Activated CD4-positive, alpha-beta memory T cell treated with anti-CD3 and anti-CD28 coated beads, Interleukin-2, amount 10 ng/mL, durations not matched to agents 7 days and 5 days (primary cell): ENCODE results near the gene MYO19. TPM values are rescaled to one million over a fixed set of nuclear protein-coding genes. Genes with fewer than 3 reads are reported as not detected.

Source experiments
- CTCF ChIA-PET: fragments of 350-600 bp; sonication (Branson Sonifier 250); formaldehyde crosslinking; loops from one replicate; lab custom pipeline; 2021; ENCODE audit warnings: antibody characterized with exemption, inconsistent platforms; lab: Charles Lee
- POLR2A ChIA-PET: fragments of 350-600 bp; sonication (Branson Sonifier 250); formaldehyde crosslinking; loops from one replicate; lab custom pipeline; 2021; ENCODE audit warnings: antibody characterized with exemption; lab: Charles Lee
- DNase-seq: peaks from one replicate; pipeline ENCODE4 v3.0.0-alpha.2; 2020
- H3K27ac Mint-ChIP-seq: one replicate; pipeline ENCODE4 v1.8.0; 2021; ENCODE audit warnings: mild to moderate bottlenecking, mixed read lengths
- H3K27me3 Mint-ChIP-seq: one replicate; pipeline ENCODE4 v1.8.0; 2021; ENCODE audit warnings: mixed read lengths
- H3K36me3 Mint-ChIP-seq: one replicate; pipeline ENCODE4 v1.8.0; 2021; ENCODE audit warnings: low read depth, mixed read lengths
- H3K4me1 Mint-ChIP-seq: one replicate; pipeline ENCODE4 v1.8.0; 2021; ENCODE audit warnings: mixed read lengths
- H3K4me3 Mint-ChIP-seq: one replicate; pipeline ENCODE4 v1.8.0; 2021; ENCODE audit warnings: mild to moderate bottlenecking, mixed read lengths
- H3K9me3 Mint-ChIP-seq: one replicate; pipeline ENCODE4 v1.8.0; 2021; ENCODE audit warnings: mixed read lengths
- total RNA-seq, 2 experiments: library from RNA; stranded (reverse); gene quantifications; one replicate each; pipeline ENCODE4 v1.2.3, GENCODE V29; 2021

The MYO19 gene
- total RNA-seq, 2 experiments from 2014 or later, result 87.2 to 92.2 TPM

DNA sequence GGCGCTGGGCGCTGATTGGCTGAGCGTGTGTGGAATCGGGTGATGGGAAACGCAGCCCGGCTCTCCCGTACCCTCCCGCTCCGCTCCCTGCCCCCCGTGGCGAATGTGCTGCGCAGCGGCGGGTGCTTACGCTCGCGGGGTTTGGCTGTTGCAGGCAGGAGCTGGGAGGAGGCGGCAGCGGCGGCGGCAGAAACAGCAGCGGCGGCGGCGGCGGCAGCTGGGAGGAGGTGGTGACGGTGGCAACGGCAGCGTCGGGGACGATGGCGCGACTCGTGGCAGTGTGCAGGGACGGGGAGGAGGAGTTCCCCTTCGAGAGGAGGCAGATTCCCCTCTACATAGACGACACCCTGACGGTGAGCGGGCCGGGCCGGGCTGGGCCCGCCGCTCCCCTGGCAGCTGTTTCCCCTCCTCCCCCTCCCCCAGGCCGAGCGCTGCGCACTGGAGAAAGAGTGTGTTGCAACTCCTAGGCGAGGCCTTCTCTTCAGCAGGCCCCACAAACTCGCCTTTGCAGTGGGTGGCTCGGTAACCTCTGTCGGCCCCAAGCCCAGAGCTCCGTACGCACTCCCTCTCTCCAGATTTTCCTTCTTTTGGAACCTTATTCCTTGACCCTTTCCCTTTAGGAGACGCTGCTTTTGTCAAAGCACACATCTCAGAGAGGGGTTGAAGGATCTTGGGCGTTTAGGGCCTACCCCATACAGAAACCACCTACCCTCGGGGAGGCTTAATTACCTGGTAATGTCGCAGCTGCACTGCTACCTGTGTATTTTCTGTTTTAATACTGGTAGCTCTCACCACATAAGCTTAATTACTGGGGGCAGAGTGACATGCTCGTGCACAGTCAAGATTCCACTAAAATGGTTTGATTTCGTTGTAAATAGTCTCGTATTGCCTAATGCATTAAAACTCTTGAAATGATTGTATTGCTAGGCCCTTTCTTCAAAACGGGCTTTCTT, 11.1 kb upstream of the MYO19 start:
- peak overlapping the region; percentile 96 for H3K4me3 Mint-ChIP-seq
- H3K36me3 Mint-ChIP-seq, result peaks cover 43% of the 10 kb centered on the region
- no peaks in the 10 kb centered on the region for H3K9me3 Mint-ChIP-seq
- CTCF ChIA-PET, result interaction anchor here (1.4 to 2.2 kb wide), 4 partner anchors 11 to 58 kb away, joined by 5 to 20 read pairs (median 8); partner anchors contain the start of genes MYO19 and PIGW
- POLR2A ChIA-PET, result interaction anchor here (0.6 to 5.6 kb wide), 26 partner anchors 10 to 1172 kb away, joined by 3 to 160 read pairs (median 5); partner anchors contain the start of genes AATF, ACACA, MRM1 and MYO19
- peak; percentile 97 for DNase-seq
- H3K27me3 Mint-ChIP-seq, result no peaks in the 10 kb centered on the region
- H3K27ac Mint-ChIP-seq, result peak overlapping the region; percentile 96
- H3K4me1 Mint-ChIP-seq, result peaks cover 51% of the 10 kb centered on the region

DNA sequence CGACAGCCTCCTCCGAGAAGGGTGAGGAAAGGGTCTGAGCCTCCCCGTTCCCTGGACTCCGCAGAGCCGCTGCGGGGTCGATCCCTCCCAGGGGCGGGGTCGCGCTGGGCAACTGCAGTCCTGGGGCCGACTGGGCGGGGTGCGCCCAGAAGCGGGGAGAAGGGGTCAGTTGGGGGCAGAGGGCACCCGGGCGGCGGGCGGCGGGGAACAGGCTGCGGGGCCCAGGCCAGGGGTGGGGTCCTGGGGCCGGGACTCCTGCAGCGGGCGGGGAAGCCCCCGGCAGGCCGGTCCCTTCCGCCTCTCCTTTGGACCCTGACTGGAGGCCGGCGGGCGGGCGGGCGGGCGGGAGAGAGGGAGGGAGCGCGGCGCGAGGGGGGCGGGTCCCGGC, 10.4 kb upstream of the MYO19 start:
- CTCF ChIA-PET, result interaction anchor here (1.7 to 2.2 kb wide), 2 partner anchors 10 to 58 kb away, joined by 8 to 20 read pairs; partner anchors contain the start of genes MYO19 and PIGW
- H3K4me3 Mint-ChIP-seq, result peak overlapping the region; percentile 96
- no peaks in the 10 kb centered on the region for H3K27me3 Mint-ChIP-seq
- no peak for DNase-seq
- H3K36me3 Mint-ChIP-seq, result peaks cover 39% of the 10 kb centered on the region
- peaks cover 46% of the 10 kb centered on the region for H3K4me1 Mint-ChIP-seq
- POLR2A ChIA-PET, result interaction anchor here (0.7 to 5.6 kb wide), 13 partner anchors 9 to 862 kb away, joined by 3 to 160 read pairs (median 5); partner anchors contain the start of genes ACACA, MRM1, MYO19 and PIGW
- H3K9me3 Mint-ChIP-seq, result no peaks in the 10 kb centered on the region
- peak overlapping the region; percentile 96 for H3K27ac Mint-ChIP-seq

DNA sequence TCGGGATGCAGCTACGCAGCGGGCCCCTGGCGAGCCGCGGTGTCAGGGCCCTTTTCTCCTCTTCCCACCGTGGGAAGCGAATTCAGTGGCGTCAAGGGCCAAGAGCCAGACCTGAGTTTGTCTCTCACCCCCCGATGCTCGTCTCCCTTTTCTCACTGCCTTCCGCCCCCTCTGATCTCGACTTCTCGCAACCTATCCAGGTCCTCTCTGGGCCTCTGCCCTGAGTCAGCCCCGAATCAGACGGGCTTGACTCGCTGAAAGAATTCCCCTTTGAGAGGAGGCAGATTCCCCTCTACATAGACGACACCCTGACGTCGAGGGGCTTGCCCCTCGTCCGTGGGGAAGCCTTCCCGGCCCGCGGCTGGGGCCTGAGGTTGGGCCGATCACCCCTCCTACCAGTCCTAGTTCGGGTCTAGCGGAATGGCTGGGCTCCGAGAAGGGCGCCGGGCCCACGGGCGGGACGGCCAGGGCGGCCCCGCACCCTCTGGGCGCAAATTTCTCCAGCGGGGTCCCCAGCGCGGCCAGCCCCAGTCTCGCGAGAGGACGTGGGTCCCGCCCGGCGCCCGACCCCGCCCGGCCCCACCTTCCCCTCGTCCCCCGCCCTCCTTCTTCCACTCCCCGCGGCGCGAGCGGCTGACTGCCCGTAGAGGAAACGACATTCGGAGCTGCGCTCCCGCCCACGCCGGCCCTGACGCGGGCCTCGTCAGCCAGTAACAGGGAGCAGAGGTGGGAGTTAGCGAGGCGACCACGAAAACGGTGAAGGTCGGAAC, 9.8 kb upstream of the MYO19 start, which contains the start of gene GGNBP2:
GGNBP2 (plus strand) TSS at position 613 of the 770 bp plus-strand sequence. CDS start 806 bp downstream, outside the sequence.
- Mint-ChIP-seq H3K36me3 (peaks cover 40% of the 10 kb centered on the region), H3K27me3 (no peaks in the 10 kb centered on the region), H3K4me1 (peaks cover 42% of the 10 kb centered on the region), H3K4me3 (peak within 1 kb of the TSS; percentile 96), H3K9me3 (no peaks in the 10 kb centered on the region), H3K27ac (peak within 1 kb of the TSS; percentile 96)
- POLR2A ChIA-PET, result interaction anchor here (0.7 to 5.6 kb wide), 14 partner anchors 8 to 404 kb away, joined by 3 to 160 read pairs (median 5); partner anchors contain the start of genes AATF, MRM1, MYO19 and PIGW
- CTCF ChIA-PET, result interaction anchor here (2.2 kb wide), 1 partner anchor 10 kb away, joined by 20 read pairs; the partner anchor contains the start of genes MYO19 and PIGW
- peak; percentile 94 for DNase-seq

DNA sequence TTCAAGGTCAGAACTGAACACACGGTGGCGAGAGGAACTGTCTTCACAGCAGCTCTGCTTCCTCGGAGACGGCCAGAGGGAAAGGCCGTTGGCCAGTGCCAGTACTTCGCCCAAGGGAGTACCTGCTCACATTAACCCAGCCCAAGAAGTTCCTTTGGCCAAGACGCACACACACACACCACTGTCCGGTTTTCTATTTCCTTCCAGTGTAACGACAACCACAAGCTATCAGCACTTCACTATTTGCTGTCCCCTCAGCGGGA, 9.3 kb upstream of the MYO19 start:
- H3K9me3 Mint-ChIP-seq, result no peaks in the 10 kb centered on the region
- ChIA-PET CTCF (interaction anchor here (2.2 kb wide), 1 partner anchor 9 kb away, joined by 20 read pairs; the partner anchor contains the start of genes MYO19 and PIGW), POLR2A (interaction anchor here (0.9 to 5.6 kb wide), 9 partner anchors 8 to 405 kb away, joined by 3 to 160 read pairs (median 5); partner anchors contain the start of genes AATF, MRM1, MYO19 and PIGW)
- no peaks in the 10 kb centered on the region for H3K27me3 Mint-ChIP-seq
- peak overlapping the region; percentile 96 for H3K4me3 Mint-ChIP-seq
- peak overlapping the region; percentile 96 for H3K27ac Mint-ChIP-seq
- peak; percentile 37 for DNase-seq
- H3K36me3 Mint-ChIP-seq, result peaks cover 40% of the 10 kb centered on the region
- H3K4me1 Mint-ChIP-seq, result peaks cover 39% of the 10 kb centered on the region

DNA sequence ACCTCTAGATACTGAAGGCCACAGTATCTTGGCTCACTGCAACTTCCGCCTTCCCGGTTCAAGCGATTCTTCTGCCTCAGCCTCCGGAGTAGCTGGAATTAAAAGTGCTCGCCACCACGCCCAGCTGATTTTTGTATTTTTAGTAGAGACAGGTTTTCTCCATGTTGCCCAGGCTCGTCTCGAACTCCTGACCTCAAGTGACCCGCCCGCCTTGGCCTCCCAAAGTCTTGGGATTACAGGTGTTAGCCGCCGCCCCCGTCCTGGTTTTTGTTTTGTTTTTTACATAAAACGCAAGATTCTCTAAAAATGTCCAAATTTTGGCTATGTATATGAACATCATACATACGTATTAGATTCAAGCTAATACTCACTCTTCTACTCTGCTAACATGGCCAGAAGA, 8.1 kb upstream of the MYO19 start:
- no peak for DNase-seq
- Mint-ChIP-seq H3K4me1 (peaks cover 30% of the 10 kb centered on the region), H3K9me3 (no peaks in the 10 kb centered on the region), H3K27ac (no peak overlapping the region), H3K27me3 (no peaks in the 10 kb centered on the region), H3K36me3 (peaks cover 39% of the 10 kb centered on the region), H3K4me3 (no peak overlapping the region)
- POLR2A ChIA-PET, result interaction anchor here (1.1 to 5.6 kb wide), 3 partner anchors 7 to 887 kb away, joined by 3 to 160 read pairs (median 8); partner anchors contain the start of genes MYO19 and PIGW
- CTCF ChIA-PET, result no interaction called here

DNA sequence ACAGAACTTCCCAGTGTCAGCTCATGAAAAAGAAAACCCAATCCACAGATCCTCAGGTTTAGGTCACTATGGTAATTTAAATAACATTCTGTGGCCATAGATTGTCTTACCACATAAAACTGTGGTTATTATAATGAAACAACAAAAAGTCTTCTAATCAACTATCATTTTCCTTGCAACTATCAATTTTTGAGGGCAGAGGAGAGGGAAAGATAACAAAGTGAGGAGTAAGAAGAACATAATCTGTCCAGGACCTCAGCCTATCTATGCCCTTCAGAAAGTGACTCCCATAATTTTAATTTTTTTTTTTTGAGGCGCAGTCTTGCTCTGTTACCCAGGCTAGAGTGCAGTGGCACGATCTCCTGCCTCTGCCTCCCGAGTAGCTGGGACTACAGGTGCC, 6.0 kb upstream of the MYO19 start:
- Mint-ChIP-seq H3K27ac (no peak overlapping the region), H3K4me3 (no peak overlapping the region), H3K9me3 (no peaks in the 10 kb centered on the region), H3K27me3 (no peaks in the 10 kb centered on the region), H3K36me3 (peaks cover 34% of the 10 kb centered on the region), H3K4me1 (peaks cover 37% of the 10 kb centered on the region)
- ChIA-PET CTCF (no interaction called here), POLR2A (no interaction called here)
- no peak for DNase-seq

DNA sequence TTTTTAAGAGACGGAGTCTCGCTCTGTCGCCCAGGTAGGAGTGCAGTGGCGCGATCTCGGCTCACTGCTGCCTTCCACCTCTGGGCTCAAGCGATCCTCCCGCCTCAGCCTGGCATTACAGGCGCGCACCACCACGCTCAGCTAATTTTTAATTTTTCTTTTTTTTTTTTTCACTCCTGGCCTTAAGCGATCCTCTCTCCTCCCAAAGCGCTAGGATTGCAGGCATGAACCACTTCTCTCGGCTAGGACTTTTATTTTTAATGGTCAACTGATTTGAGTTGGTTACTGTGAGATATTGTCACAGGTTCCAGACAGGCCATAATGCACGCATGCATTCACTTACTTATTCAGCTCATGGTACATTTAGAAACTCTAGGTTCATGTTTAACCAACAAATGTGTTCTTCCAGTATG, 1.0 kb upstream of the MYO19 start:
- peak overlapping the region; percentile 98 for H3K4me3 Mint-ChIP-seq
- H3K4me1 Mint-ChIP-seq, result peaks cover 53% of the 10 kb centered on the region
- peak overlapping the region; percentile 99 for H3K27ac Mint-ChIP-seq
- POLR2A ChIA-PET, result interaction anchor here (0.8 to 5.2 kb wide), 7 partner anchors 9 to 1294 kb away, joined by 3 to 160 read pairs (median 21); partner anchors contain the start of genes GGNBP2, MRM1 and ZNHIT3
- peaks cover 48% of the 10 kb centered on the region for H3K36me3 Mint-ChIP-seq
- H3K9me3 Mint-ChIP-seq, result no peaks in the 10 kb centered on the region
- no peaks in the 10 kb centered on the region for H3K27me3 Mint-ChIP-seq
- CTCF ChIA-PET, result interaction anchor here (2.3 to 3.0 kb wide), 4 partner anchors 8 to 66 kb away, joined by 7 to 20 read pairs (median 10); partner anchors contain the start of genes GGNBP2 and MRM1
- DNase-seq, result no peak

DNA sequence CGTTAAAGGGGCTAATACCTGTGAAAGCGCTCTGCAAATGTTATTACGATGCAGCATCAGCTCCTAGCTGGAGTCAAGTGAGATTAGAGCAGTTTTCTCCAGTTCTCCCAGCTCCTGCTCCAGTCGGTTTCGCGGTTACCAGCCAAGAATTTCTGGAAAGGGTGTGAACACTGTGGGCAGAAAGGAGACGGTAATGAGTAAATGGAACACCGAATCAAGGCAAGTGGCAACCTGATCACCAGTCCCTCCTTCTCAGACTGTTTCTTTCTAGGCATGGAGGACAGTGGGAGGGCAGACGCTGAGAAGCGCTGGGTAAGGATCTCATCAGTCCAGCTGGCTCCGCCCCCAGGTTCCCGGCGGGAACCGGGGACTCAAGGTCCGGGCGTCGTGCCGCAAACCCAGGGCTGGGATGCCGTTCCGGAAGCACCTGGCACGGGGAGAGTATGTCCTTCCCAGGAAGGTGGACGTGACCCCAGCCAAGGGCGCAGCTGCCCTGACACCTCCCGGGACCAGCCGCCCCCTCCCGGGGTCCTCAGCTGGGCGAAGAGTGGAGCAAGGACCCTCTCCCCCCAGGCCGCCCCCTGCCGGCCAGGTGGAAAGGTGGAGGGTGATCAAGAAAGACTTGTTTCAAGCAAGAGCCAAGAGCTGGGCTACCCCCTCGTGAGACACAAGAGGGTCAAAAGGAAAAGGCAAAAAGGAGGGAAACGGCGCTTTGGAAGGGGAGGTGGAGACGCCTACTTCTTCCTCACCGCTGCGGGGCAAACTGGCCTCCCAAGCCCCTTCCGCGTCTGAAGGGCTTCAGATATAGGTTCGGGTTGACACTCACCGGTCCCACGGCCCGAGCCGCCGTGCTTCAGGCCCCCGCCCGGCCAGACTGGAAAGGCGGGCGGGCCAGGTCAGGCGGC, 481 bp downstream of the MYO19 start:
- Mint-ChIP-seq H3K27me3 (no peaks in the 10 kb centered on the region), H3K36me3 (peaks cover 47% of the 10 kb centered on the region), H3K4me1 (peaks cover 54% of the 10 kb centered on the region), H3K9me3 (no peaks in the 10 kb centered on the region), H3K27ac (peak overlapping the region; percentile 99), H3K4me3 (peak overlapping the region; percentile 98)
- DNase-seq, result peak; percentile 60
- ChIA-PET CTCF (interaction anchor here (0.7 to 3.0 kb wide), 14 partner anchors 10 to 584 kb away, joined by 3 to 20 read pairs (median 4); partner anchors contain the start of genes GGNBP2 and MRM1), POLR2A (interaction anchor here (0.7 to 5.2 kb wide), 13 partner anchors 7 to 188 kb away, joined by 3 to 160 read pairs (median 5); partner anchors contain the start of genes GGNBP2, MRM1 and ZNHIT3)

DNA sequence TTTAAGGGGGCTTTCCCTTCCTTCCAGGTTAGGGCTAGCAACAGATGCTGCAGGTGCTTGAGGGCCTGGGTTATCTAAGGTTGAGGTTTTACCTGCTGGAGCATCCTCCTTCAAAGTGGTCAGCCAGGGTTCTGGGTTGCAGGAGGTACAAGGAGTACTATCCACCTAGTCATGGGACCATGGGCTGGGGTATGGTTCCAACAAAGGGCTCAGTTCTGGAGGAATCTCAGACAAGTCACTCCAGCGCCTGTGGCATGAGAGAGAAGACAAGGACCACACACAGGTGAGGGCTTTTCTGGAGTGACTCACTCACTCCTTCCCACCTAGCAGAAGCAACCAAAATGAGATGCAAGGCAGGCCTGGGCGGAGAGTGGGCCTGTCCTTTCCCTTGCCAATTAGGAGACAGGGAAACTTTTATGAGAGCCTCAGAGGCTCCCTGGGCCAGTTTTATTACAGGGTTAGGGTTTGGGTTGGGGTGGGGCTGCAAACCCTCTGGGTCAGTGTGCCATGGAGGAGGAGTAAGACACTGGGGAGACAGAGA, 2.2 kb downstream of the MYO19 start:
- no peaks in the 10 kb centered on the region for H3K27me3 Mint-ChIP-seq
- no peak overlapping the region for H3K4me3 Mint-ChIP-seq
- peaks cover 55% of the 10 kb centered on the region for H3K4me1 Mint-ChIP-seq
- H3K36me3 Mint-ChIP-seq, result peaks cover 50% of the 10 kb centered on the region
- peak; percentile 15 for DNase-seq
- POLR2A ChIA-PET, result interaction anchor here (1.2 to 1.5 kb wide), 3 partner anchors 14 to 47 kb away, joined by 3 to 5 read pairs (median 4); no protein-coding TSS in a partner anchor
- H3K9me3 Mint-ChIP-seq, result no peaks in the 10 kb centered on the region
- peak overlapping the region; percentile 99 for H3K27ac Mint-ChIP-seq
- CTCF ChIA-PET, result no interaction called here

DNA sequence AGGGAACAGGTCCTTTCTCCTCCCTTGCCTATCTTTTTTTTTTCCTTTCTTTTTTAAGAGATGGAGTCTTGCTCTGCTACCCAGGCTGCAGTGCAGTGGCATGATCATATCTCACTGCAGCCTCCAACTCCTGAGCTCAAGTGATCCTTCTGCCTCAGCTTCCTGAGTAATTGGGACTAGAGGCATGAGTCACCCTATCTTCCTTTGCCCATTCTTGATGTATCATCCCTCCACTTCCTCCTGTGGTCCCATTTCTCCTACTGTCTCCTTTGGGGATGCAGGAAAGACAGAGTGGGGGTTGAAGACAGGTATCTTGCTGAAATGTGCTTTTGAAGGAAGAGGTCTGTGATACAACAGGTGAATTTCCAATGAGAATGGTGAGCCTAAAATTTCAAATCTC, 5.5 kb downstream of the MYO19 start:
- peak; percentile 8 for DNase-seq
- H3K27me3 Mint-ChIP-seq, result no peaks in the 10 kb centered on the region
- H3K27ac Mint-ChIP-seq, result no peak overlapping the region
- no peaks in the 10 kb centered on the region for H3K9me3 Mint-ChIP-seq
- CTCF ChIA-PET, result no interaction called here
- no peak overlapping the region for H3K4me3 Mint-ChIP-seq
- peaks cover 53% of the 10 kb centered on the region for H3K4me1 Mint-ChIP-seq
- POLR2A ChIA-PET, result interaction anchor here (1.5 kb wide), 1 partner anchor 20 kb away, joined by 4 read pairs; no protein-coding TSS in a partner anchor
- peaks cover 65% of the 10 kb centered on the region for H3K36me3 Mint-ChIP-seq
